AG04449 (cell line): ENCODE data around the gene ULK3.
A peak's percentile ranks its signal among the peaks of the same experiment; 100 is the strongest.
"Not testable (repeated sequence)": the region's sequence is repeated elsewhere in the genome, so short reads cannot be mapped to it uniquely, and the experiment has no call there.

Source experiments
- CTCF ChIA-PET: fragments of 350-600 bp; formaldehyde crosslinking; extraction: SDS; loops from one replicate; lab custom pipeline; 2021; ENCODE audit warnings: antibody characterized with exemption; lab: Yijun Ruan, JAX
- POLR2A ChIA-PET: fragments of 400-600, 350-600 bp; formaldehyde crosslinking; extraction: SDS; loops from one replicate; lab custom pipeline; 2020; ENCODE audit warnings: antibody characterized with exemption, inconsistent platforms; lab: Yijun Ruan, JAX
- DNase-seq: peaks from one replicate; pipeline ENCODE4 v3.0.0-alpha.2; 2010; ENCODE audit warnings: low read depth, low spot score
- H3K4me3 ChIP-seq: 2 replicates; pipeline ENCODE4 v1.5.1; 2011; ENCODE audit warnings: low read depth, mild to moderate bottlenecking, control low read depth, low read length
- TF ChIP-seq, protein P1 (sequence below): IDR thresholded peaks from one replicate; pipeline ENCODE4 v1.5.1; 2011; ENCODE audit warnings: mild to moderate bottlenecking, moderate library complexity, low read length, control low read depth, inconsistent platforms; ENCODE audit not compliant: insufficient read depth; ENCODE audit errors: missing control alignments

The ULK3 gene

DNA sequence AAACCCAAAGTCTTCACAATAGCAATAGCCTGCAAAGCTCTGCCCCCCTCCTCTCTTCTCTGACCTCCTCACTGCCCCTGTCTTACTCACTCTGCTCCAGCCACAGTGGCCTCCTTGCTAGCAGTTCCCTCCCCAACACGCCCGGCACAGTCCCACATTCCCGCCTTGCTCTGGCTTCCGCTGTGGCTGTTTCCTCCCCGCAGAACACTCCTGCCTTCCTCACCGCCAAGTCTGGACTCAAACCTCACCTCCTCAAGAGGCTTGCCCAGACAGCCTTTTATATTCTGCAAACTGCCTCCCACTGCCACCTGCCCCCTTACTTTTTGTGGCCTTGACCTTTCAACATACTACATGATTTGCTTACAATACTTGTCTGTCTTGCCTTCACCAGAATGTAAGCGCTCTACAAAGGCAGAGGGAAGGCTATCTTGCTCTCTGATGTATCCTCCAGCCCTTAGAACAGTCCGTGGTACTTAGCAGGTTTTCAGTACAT lies 46.5 kb upstream of the ULK3 start:
- TF ChIP-seq, protein P1, sequence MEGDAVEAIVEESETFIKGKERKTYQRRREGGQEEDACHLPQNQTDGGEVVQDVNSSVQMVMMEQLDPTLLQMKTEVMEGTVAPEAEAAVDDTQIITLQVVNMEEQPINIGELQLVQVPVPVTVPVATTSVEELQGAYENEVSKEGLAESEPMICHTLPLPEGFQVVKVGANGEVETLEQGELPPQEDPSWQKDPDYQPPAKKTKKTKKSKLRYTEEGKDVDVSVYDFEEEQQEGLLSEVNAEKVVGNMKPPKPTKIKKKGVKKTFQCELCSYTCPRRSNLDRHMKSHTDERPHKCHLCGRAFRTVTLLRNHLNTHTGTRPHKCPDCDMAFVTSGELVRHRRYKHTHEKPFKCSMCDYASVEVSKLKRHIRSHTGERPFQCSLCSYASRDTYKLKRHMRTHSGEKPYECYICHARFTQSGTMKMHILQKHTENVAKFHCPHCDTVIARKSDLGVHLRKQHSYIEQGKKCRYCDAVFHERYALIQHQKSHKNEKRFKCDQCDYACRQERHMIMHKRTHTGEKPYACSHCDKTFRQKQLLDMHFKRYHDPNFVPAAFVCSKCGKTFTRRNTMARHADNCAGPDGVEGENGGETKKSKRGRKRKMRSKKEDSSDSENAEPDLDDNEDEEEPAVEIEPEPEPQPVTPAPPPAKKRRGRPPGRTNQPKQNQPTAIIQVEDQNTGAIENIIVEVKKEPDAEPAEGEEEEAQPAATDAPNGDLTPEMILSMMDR: no peak
- H3K4me3 ChIP-seq: peak overlapping the region; percentile 100
- ChIA-PET CTCF (interaction anchor here (0.9 to 9.3 kb wide), 6 partner anchors 14 to 108 kb away, joined by 3 to 134 read pairs (median 3); partner anchors contain the start of gene FAM219B), POLR2A (interaction anchor here (0.7 to 1.1 kb wide), 5 partner anchors 9 to 106 kb away, joined by 3 to 10 read pairs (median 4); partner anchors contain the start of gene FAM219B)
- DNase-seq: no peak

DNA sequence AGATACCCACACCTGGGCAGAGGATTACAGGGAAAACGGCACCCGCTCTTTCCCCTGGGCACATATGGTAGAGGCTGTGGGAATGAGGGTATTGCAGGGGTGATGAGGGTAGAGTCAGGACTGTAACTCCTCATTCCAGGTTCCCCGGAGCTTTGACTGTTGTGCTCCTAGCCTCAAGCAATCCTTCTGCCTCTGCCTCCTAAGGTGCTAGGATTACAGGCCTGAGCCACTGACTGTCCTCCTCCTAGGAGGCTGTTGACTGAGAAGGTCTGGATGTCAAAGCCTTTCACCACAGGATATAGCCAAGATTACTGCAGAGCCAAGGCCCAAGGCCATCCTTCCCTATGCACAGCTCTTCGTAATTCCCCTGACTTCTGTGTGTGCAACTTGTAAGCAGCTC lies 45.8 kb upstream of the ULK3 start:
- POLR2A ChIA-PET: interaction anchor here (0.8 kb wide), 1 partner anchor 9 kb away, joined by 3 read pairs; no protein-coding TSS in a partner anchor
- CTCF ChIA-PET: interaction anchor here (0.9 to 9.3 kb wide), 3 partner anchors 14 to 120 kb away, joined by 3 to 134 read pairs (median 3); partner anchors contain the start of gene FAM219B
- no peak for DNase-seq
- no peak overlapping the region for H3K4me3 ChIP-seq
- TF ChIP-seq, protein P1: no peak

DNA sequence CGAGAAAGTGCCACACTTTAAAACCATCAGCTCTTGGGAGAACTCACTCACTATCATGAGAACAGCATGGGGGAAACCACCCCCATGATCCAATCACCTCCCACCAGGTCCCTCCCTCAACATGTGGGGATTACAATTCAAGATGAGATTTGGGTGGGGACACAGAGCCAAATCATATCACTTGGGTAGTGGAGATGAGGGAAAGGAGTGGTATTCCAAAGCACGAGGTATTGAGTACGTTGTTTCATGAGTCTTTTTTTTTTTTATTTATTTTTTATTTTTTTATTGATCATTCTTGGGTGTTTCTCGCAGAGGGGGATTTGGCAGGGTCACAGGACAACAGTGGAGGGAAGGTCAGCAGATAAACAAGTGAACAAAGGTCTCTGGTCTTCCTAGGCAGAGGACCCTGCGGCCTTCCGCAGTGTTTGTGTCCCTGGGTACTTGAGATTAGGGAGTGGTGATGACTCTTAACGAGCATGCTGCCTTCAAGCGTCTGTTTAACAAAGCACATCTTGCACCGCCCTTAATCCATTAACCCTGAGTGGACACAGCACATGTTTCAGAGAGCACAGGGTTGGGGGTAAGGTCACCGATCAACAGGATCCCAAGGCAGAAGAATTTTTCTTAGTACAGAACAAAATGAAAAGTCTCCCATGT lies 44.7 kb upstream of the ULK3 start:
- DNase-seq, H3K4me3 ChIP-seq, POLR2A ChIA-PET: not testable (repeated sequence)
- CTCF ChIA-PET: interaction anchor here (9.3 kb wide), 1 partner anchor 15 kb away, joined by 134 read pairs; the partner anchor contains the start of gene FAM219B

DNA sequence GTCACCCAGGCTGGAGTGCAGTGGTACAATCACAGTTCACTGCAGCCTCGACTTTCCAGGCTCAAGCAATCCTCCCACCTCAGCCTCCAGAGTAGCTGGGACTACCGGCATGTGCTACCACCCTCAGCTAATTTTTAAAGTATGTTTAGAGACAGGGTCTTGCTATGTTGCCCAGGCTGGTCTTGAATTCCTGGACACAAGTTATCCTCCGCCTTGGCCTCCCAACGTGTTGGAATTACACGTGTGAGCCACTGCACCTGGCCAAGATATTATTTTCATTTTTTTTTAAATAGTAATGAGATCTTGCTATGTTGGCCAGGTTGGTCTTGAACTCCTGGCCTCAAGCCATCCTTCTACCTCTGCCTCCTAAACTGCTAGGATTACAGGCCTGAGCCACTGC lies 42.5 kb upstream of the ULK3 start:
- ChIA-PET CTCF (interaction anchor here (1.2 to 6.1 kb wide), 2 partner anchors 17 to 44 kb away, joined by 4 to 29 read pairs; no protein-coding TSS in a partner anchor), POLR2A (interaction anchor here (0.9 kb wide), 1 partner anchor 16 kb away, joined by 3 read pairs; no protein-coding TSS in a partner anchor)
- TF ChIP-seq, protein P1: no peak
- H3K4me3 ChIP-seq: no peak overlapping the region
- no peak for DNase-seq

DNA sequence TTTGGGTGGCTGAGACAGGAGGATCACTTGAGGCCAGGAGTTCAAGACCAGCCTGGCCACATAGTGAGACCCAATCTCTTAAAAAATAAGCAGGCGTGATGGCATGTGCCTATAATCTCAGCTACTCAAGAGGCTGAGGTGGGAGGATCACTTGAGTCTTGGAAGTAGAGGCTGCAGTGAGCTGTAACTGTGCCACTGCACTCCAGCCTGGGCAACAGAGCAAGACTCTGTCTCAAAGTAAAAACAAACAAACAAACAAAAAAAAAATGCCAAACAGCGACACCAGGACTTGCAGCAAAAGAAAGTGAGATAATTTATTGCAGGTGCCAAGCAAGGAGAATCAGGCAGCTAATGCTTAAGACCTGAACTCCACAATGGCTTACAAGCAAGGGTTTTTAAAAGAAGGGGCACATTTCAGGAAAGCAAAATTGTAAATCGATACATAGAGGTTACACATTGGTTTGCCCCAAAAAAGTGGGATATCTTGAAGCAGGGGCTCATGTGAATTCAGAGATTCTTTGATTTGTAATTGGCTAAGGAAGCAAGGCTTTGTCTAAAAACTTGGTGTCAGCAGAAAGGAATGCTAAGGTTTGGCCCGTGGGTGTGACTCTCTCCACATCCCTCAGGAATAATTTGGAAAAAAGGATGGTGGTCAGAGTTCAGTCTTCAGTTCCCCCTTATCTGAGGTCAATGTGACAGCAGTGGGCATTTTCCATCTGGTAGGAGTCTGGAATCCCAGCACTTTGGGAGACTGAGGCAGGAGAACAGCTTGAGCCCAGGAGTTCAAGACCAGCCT lies 41.7 kb upstream of the ULK3 start:
- H3K4me3 ChIP-seq: no peak overlapping the region
- ChIA-PET POLR2A (interaction anchor here (1.0 to 1.1 kb wide), 2 partner anchors 11 to 13 kb away, joined by 3 to 4 read pairs; no protein-coding TSS in a partner anchor), CTCF (interaction anchor here (0.8 to 6.1 kb wide), 4 partner anchors 17 to 105 kb away, joined by 3 to 29 read pairs (median 4); partner anchors contain the start of gene CSK)
- TF ChIP-seq, protein P1: no peak
- DNase-seq: no peak

DNA sequence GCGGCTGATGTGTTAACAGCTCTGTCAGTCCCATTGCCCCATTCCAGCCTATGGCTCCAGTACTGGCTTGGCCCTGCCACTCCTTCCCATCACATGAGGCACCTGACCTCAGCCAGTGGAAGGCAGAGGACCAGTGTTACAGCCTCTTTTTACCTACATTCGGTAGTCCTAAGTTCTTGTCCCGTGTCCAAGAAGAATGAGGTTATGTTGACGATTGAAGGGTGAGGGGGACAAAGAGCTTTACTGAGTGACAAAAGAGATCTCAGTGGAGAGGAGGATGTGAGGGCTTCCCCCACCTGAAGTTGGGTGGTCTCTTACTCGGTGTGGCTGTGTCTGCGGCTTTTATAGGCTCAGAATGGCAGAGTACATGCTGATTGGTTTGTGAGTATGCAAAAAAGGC lies 39.6 kb upstream of the ULK3 start:
- no peak for DNase-seq
- POLR2A ChIA-PET: no interaction called here
- CTCF ChIA-PET: interaction anchor here (1.8 to 6.1 kb wide), 2 partner anchors 17 to 19 kb away, joined by 7 to 29 read pairs; no protein-coding TSS in a partner anchor

More for the DNA sequence above, 39.6 kb upstream of the ULK3 start:
- no peak overlapping the region for H3K4me3 ChIP-seq
- TF ChIP-seq, protein P1: no peak
